Measurements from ENCODE around the gene SLC43A1.

GRCh38 chr11:57434640-57435546, 80.6 kb downstream of the SLC43A1 start:
- no peak for TF ChIP-seq CTCF (IDR thresholded peaks at IDR 0.05 in 4 of 5, conservative IDR thresholded peaks at IDR 0.05 in 1 of 5)
- no peak for TF ChIP-seq POLR2A (IDR thresholded peaks at IDR 0.05)
